Hematopoietic multipotent progenitor cell treated with erythropoietin and hydrocortisone succinate and interleukin-3 and kit ligand, for 4 days (in vitro differentiated cells): Measurements from ENCODE around the gene CACNG4.

Experiments
- DNase-seq: peaks from one replicate; pipeline ENCODE4 v3.0.0-alpha.2; 2015

The CACNG4 gene

GRCh38 chr17:67044016-67044772 lies 79.7 kb downstream of the CACNG4 start, which contains the start of gene CACNG1:
Gene CACNG1, plus strand, starts transcription at chr17:67044554. Its CDS starts 107 bp downstream, at chr17:67044661.
- no peak for DNase-seq

DNA sequence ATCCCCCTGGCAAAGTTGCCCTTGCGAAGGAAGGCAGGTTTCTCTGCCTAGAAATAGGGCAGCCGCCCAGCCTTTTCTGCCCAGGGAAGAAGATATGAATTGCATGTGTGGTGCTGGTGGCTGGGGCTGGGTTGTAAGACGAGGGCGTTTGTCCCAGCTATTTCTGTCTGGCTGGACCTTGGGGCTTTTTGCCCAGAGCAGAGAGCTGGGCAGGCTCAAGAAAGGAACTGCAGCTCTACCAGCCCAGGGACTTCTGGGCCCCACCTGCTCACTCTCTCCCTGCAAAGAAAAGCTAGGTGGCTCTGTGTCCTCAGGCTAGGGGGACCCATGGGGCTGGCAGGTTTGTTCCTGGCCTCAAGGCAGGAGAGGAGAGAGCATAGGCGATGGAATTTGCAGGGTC lies 80.4 kb downstream of the CACNG4 start:
- DNase-seq = no peak

- no peak for DNase-seq
Observed at GRCh38 chr17:67046398-67046797, 81.9 kb downstream of the CACNG4 start.

GRCh38 chr17:67047382-67047781 lies 82.9 kb downstream of the CACNG4 start:
- DNase-seq = no peak

DNA sequence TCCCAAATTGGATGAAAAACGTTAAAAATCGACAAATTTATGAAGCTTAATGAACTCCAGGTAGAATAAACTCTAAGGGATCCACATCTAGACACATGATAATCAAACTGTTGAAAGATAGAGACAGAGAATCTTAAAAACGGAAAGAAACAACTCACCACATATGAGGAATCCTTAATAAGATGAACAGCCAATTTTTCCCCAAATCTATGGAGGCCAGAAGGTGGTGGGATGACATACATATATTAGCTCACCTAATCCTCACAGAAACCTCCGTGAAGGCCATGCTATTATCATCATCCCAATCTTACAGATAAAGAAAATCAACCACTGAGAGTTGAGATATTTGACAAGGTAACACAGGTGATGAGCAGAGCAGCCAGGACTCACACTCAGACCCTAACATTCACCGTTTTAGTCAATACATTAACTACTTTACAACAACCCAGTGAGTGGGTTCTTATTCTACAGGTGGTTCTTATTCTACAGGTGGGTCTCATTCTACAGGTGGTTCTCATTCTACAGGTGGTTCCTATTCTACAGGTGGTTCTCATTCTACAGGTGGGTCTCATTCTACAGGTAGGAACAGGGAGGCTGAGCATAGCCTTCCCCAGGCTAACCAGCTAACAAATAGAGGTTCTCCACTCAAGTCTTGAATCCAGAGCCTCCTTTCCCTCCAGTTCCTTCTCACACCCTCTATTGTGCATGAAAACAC lies 84.7 kb downstream of the CACNG4 start:
- DNase-seq = no peak

DNA sequence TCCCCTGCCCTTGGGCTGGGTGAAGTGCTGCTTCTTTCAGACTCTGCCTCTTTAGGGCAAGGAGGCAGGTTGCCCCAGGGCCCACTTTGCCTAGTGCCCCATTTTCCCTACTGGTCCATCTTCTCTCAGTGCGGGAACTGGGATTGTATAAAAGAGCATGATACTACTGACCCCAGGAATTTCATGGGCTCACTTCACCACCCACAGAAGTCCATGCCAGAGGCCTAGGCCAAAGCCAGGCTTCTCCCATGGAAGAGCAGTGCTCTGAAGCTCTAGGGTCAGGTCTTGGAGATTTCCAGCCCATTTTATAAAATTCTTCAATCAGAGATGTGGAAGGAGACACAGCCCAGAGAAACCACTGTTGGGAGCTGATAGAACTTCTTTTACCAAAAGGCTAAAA lies 85.6 kb downstream of the CACNG4 start:
- DNase-seq = no peak

DNA sequence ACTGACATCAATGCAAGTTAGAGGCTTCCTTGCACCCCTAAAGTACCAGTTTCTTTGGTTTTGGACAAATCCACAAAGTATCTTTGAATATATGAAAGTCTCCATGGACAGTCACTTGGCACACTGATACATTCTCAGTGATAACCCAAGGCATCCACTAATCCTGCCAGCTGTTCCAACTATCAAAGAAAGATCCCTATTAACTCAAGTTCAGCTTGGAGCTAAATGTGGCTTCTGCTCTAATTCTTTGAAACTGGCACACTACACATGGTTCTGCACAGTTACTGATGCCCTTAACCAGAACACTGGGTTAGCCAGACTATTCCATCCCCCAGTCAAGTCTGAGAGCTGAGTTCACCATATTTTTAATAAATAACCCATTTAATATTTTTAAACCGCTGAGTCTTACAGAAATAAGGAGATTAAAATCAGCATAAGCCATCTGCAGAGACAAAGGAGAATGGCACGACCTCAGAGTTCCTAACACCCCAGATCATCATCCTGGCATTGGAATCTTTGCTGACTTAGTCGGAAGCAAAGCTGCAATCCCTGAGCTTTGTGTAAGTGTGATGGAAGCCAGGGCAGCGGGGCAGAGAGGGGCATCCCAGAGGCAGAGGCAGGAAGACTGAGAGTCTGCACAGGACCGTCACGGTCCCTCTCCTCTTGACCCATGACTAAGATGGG lies 86.1 kb downstream of the CACNG4 start:
- DNase-seq = no peak

DNA sequence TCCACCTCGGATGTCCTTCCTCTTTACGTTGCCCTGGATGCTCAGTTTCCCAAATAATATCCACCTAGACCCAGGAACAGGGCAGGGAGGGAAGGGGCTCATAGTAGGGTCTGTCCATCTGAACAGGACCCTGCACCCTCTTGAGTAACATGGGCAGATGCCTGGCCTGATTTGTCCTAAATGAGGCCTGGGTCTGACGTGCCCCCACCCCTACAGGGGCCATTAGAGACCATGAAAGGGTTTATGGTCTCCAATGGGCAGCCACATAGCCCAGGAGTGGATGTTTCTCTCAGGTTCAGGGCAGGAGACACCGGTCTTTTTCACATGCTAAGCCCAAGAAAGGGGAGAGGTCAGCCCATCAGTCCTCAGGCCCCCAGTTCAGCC lies 86.6 kb downstream of the CACNG4 start:
- DNase-seq = no peak

- no peak for DNase-seq
Observed at GRCh38 chr17:67051837-67052236, 87.3 kb downstream of the CACNG4 start.

GRCh38 chr17:67052720-67053437 lies 88.4 kb downstream of the CACNG4 start:
- no peak for DNase-seq

DNA sequence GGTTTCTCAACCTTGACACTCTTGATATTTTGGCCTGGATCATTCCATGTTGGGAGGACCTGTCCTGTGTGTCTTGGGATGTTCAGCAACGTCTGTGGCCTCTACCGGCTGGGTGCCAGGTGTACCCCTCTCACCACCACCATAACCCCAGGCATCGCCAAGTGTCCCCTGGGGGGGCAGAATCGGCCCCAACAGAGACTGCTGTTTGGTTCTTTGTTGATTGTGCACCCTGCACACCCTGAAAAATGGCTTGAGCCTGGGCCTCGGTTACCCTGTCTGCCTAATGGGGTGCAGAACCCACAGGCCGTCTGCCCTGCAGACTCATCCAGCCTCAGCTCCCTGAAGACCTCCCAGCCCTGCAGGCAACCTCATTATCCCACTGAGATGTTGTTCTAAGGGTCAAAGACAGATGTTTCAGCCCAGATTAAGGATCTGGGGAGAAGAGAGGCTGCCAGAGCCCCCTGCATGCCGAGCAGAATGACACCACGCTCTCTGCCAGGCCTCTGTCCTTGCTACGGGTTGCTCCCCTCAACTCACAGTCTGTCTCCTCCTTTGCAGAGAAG lies 89.0 kb downstream of the CACNG4 start:
- DNase-seq = no peak

- DNase-seq = no peak
Observed at GRCh38 chr17:67054011-67054591, 89.6 kb downstream of the CACNG4 start.

DNA sequence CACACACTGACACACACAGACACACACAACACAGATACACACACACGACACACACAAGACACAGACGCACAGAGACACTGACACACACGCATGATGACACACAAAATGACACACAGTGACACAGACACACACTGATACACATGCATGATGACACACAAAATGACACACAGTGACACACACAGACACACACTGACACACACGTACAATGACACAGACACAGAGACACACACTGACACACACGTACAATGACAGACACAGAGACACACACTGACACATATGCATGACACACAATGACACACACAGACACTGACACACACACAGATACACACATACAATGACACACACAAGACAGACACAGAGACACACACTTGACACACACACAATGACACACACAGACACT lies 90.1 kb downstream of the CACNG4 start:
- DNase-seq = no peak

GRCh38 chr17:67055041-67055443 lies 90.5 kb downstream of the CACNG4 start:
- DNase-seq = no peak

DNA sequence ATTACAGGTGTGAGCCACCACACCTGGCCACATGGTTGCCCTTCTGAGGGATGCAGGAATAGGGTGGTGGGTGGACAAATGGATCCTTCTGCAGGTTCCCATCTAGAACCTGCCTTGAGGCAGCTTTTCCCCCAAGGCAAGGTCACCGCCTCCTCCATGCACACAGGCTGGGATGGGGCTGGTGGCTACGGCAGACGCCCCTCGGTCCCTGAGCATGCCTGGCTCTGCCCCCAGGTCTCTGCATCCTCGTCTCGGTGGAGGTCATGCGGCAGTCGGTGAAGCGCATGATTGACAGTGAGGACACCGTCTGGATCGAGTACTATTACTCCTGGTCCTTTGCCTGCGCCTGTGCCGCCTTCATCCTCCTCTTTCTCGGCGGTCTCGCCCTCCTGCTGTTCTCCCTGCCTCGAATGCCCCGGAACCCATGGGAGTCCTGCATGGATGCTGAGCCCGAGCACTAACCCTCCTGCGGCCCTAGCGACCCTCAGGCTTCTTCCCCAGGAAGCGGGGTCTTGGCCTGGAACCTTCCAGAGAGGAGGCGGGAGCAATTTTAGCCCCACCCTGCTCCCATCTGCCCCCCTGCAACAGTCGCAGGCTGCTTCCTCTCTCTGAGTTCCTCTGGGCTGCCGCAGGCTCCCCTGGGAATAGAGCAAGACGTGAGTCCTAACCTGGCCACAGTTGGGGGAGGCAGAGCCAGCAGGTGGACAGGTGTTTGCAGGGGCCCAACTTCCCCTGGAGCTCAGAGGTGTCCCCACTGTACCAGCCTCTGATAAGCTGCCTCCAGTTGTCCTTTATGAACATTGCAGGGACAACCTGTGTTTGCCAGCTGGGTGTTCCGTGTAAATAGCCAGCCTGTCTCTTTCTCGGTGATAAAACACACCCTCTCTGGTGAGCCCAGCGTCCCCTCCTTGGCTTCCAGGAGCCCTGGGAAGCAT lies 91.6 kb downstream of the CACNG4 start:
- DNase-seq = no peak

- DNase-seq = no peak
Observed at GRCh38 chr17:67056746-67057490, 92.4 kb downstream of the CACNG4 start.

DNA sequence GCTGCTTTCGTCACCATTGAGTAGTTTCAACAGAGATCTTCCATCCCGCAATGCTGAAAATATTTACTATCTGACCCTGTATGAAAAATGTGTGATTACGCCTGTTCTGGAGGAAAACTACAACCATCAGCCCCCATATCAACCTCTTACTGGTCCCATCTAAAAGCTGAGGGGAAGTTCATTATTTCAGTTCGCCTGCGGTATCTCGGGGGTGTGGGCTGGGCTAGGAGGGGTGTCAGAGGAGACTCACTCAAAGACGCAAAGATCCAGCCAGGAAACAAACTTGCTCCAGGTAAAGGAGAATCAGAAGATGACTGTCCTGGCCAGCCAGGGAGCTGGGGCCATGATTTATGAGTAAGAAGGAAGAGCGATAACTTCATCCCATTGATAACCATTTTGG lies 93.5 kb downstream of the CACNG4 start:
- DNase-seq = no peak

DNA sequence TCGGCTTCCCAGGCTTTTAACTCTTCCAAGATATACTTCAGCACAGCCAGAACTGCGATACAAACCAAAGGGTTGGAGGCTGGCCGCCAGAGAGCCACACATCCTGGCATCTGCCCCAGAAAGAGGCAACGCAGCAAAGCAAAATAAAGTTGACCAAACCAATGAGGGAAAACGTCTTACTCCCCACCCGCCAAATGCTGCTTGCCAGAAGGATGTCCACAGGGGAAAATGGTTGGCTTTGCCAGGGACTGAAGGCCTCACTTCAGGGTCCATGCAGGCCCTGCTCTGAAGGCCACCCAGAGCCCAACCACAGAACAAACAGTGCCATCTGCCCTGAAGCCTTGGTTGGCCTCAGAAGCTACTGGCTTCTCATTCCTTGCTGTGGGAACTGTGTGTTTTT lies 94.9 kb downstream of the CACNG4 start:
- no peak for DNase-seq

DNA sequence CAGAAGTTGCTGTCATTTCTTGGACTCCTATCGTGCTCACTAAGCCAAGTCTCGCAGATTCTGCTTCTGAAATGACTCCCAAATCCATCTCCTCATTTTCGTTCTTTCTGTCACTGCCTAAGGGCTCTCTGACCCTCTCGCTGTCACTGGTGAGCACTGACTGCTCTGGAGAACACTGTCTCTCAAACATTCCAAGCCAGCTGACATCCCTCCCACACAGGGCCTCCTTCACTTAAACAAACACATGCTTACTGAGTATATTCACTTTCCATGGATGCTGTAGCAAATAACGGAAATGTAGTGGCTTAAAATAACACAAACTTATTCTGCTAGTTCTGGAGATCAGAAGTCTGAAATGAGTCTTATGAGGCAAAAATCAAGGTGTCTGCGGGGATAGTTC lies 98.6 kb downstream of the CACNG4 start:
- no peak for DNase-seq

- no peak for DNase-seq
Observed at GRCh38 chr17:67066717-67067116, 102.2 kb downstream of the CACNG4 start.
